Suprapubic skin (tissue), 4 donors: ENCODE data around the gene SPTLC3.

Experiments
- CTCF ChIP-seq, 2 donors: fragments of 200-600 bp in 1 of 2; fragments of 450-650 bp in 1 of 2; sonication (generic) in 1 of 2; IDR thresholded peaks; one replicate each; pipeline ENCODE4 v1.5.1; 2016 to 2019; ENCODE audit warnings: antibody characterized with exemption in 2 of 2, mild to moderate bottlenecking in 1 of 2, moderate library complexity in 1 of 2
- POLR2A ChIP-seq, 2 donors: fragments of 450-650 bp; IDR thresholded peaks; one replicate each; pipeline ENCODE4 v1.6.1; 2017; ENCODE audit warnings: antibody characterized with exemption in 2 of 2, mild to moderate bottlenecking in 2 of 2, moderate library complexity in 2 of 2
- POLR2AphosphoS5 ChIP-seq, 3 donors: sonication (generic); formaldehyde crosslinking; IDR thresholded peaks; one replicate each; pipeline ENCODE4 v1.6.1; 2017; ENCODE audit warnings: antibody characterized with exemption in 3 of 3

GRCh38 chr20:12976720-12977309 lies 32.0 kb upstream of the SPTLC3 start:
- TF ChIP-seq POLR2A (IDR thresholded peaks at IDR 0.05) (no peak), CTCF (IDR thresholded peaks at IDR 0.05) (no peak), POLR2AphosphoS5 (IDR thresholded peaks at IDR 0.05) (no peak)
